Prostate gland (tissue), 2 donors: ENCODE results near the gene CHST5. TPM values are rescaled to one million over a fixed set of nuclear protein-coding genes. Genes with fewer than 3 reads are reported as not detected.

ENCODE experiments used
- DNase-seq: peaks from one replicate; pipeline ENCODE4 v3.0.0-alpha.2; 2019; ENCODE audit warnings: low spot score
- H3K27ac ChIP-seq, 2 donors: fragments of 200-600 bp; sonication (generic); 2 replicates each; pipeline ENCODE4 v1.5.1; 2017 to 2019
- H3K27me3 ChIP-seq: fragments of 200-600 bp; sonication (generic); replicated peaks from 2 replicates; pipeline ENCODE4 v1.5.1; 2019; ENCODE audit not compliant: insufficient read depth
- H3K36me3 ChIP-seq, 2 donors: fragments of 200-600 bp; sonication (generic); 1 replicate in 1 of 2; 2 replicates in 1 of 2; pipeline versions ENCODE4 v1.5.1 to v1.8.1; 2017 to 2019
- H3K4me1 ChIP-seq: fragments of 200-600 bp; sonication (generic); replicated peaks from 2 replicates; pipeline ENCODE4 v1.5.1; 2019
- H3K4me3 ChIP-seq, 2 donors: fragments of 200-600 bp; sonication (generic); 2 replicates each; pipeline ENCODE4 v1.5.1; 2017 to 2019
- H3K9me3 ChIP-seq: fragments of 200-600 bp; sonication (generic); 2 replicates; pipeline ENCODE4 v1.5.1; 2017
- CTCF ChIP-seq, 4 experiments: fragments of 200-600 bp in 2 of 4; fragments of 450-650 bp in 2 of 4; sonication (generic) in 2 of 4; IDR thresholded peaks; 1 replicate in 3 of 4; 2 replicates in 1 of 4; pipeline ENCODE4 v1.5.1; 2016 to 2019; ENCODE audit warnings: antibody characterized with exemption in 4 of 4, mild to moderate bottlenecking in 2 of 4, moderate library complexity in 2 of 4
- POLR2A ChIP-seq: fragments of 450-650 bp; IDR thresholded peaks from one replicate; pipeline ENCODE4 v1.6.1; 2016; ENCODE audit warnings: antibody characterized with exemption, mild to moderate bottlenecking
- POLR2AphosphoS5 ChIP-seq: sonication (generic); formaldehyde crosslinking; IDR thresholded peaks from one replicate; pipeline ENCODE4 v1.6.1; 2017; ENCODE audit warnings: antibody characterized with exemption
- WGBS: methylation state at CpG from one replicate; pipeline ENCODE4 v1.1.5; 2018; 5-methylcytosine and 5-hydroxymethylcytosine counted together
- intact Hi-C: fragments of 100-400 bp; cut with DNase I; formaldehyde crosslinking; loops from one replicate; pipeline ENCODE4 v1.14.2; 2022
- total RNA-seq, 2 donors: library from RNA; depleted of rRNA; stranded (reverse); fragments of >200 nt; gene quantifications; one replicate each; pipeline ENCODE4 v1.1.0, GENCODE V29; 2016

CHST5 gene
- total RNA-seq, 2 donors from 2014 or later: 0.23 TPM; not detected in 1

- 54% methylated on average over 10 of the region's 10 CpGs for WGBS
- Histone ChIP-seq H3K36me3 (no peaks in the 10 kb centered on the region), H3K27ac (no peak overlapping the region), H3K9me3 (no peaks in the 10 kb centered on the region), H3K4me3 (no peak overlapping the region), H3K4me1 (no peaks in the 10 kb centered on the region), H3K27me3 (no peaks in the 10 kb centered on the region)
- DNase-seq: no peak
- TF ChIP-seq POLR2A (no peak), CTCF (IDR thresholded peaks at IDR 0.05) (no peak), POLR2AphosphoS5 (no peak)
- intact Hi-C loops: no loop called here
Observed at GRCh38 chr16:75559564-75560372, 23.9 kb upstream of the CHST5 start.

GRCh38 chr16:75558846-75559401 is 23.0 kb upstream of the CHST5 start:
- Histone ChIP-seq H3K27me3 (no peaks in the 10 kb centered on the region), H3K27ac (no peak overlapping the region), H3K4me1 (no peaks in the 10 kb centered on the region), H3K4me3 (no peak overlapping the region), H3K36me3 (no peaks in the 10 kb centered on the region), H3K9me3 (no peaks in the 10 kb centered on the region)
- TF ChIP-seq CTCF (IDR thresholded peaks at IDR 0.05) (no peak), POLR2A (no peak), POLR2AphosphoS5 (no peak)
- intact Hi-C loops: no loop called here
- 60% methylated on average over 2 of the region's 2 CpGs for WGBS
- DNase-seq: no peak

DNA sequence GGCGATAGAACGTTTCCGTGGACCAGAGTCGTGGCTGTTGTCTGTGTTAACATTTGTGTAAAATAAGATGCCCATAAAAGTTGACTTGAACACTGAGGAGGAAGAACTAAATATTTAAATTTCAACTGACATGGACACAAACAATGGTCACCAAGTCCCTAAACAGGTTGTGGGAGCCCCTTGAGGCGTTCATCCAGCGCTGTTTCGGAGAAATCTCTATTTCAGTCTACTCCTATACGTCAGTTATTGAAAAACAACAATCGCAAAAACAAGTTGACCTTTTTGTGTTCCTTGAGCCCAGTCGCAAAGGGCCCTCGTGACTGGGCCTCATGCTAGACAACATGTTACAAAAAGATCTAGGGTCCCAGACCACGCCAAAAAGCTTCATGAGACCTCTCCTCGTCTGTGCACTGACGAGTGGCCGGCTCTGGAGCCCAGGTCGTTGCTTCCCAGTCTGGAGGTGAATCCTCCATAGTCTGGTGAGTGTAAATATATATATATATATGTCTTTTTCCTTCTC is 20.6 kb upstream of the CHST5 start:
- WGBS: 39% methylated on average over 16 of the region's 16 CpGs
- Histone ChIP-seq H3K36me3 (no peaks in the 10 kb centered on the region), H3K27me3 (no peaks in the 10 kb centered on the region), H3K27ac (peak overlapping the region; percentile 74 to 83), H3K4me1 (no peaks in the 10 kb centered on the region), H3K9me3 (no peaks in the 10 kb centered on the region), H3K4me3 (peak overlapping the region; percentile 45 to 60)
- TF ChIP-seq POLR2AphosphoS5 (no peak), POLR2A (no peak), CTCF (IDR thresholded peaks at IDR 0.05) (no peak)
- DNase-seq: no peak
- intact Hi-C loops: no loop called here

DNA sequence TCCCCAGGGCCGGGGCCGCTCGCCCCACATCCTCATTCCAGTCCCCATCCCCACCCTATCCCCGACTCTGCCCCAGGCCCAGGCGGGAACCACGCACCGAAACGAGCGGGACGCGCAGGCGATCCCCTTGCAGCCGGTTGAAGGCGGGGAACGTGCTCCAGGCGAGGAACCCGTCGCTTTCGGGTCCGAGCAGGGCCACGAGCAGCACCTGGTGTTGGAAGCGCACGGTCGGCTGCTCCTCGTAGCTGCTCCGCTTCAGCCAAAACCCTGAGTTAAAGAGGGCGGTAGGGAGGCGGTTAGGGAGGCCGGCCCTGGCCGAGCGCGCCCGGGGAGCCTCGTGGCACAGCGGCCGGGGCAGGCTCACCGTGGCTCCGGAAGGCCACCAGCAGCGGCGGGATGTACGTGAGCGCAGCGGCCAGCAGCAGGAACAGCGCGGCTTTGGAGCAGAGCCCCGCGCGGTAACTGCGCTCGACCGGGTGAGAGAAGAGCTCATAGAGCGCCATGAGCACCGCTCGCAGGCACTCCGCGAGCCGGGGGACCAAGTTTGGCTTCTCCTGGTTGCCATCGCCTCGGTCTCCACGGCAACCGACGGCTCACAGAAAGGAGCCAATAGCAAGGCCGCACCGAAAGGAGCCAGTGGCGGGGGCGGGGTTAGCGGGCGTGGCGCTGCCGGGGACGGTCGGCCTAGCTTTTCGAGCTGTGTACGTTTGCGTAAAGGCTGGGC is 20.0 kb upstream of the CHST5 start, which contains the start of gene TMEM231:
Gene TMEM231, minus strand, starts transcription at position 546 of the 724 bp plus-strand sequence. Its CDS starts 43 bp downstream, at position 503.
- H3K9me3 ChIP-seq: no peaks in the 10 kb centered on the region
- H3K27ac ChIP-seq: peak within 1 kb of the TSS; percentile 74 to 83
- WGBS: 0% methylated on average over 72 of the region's 75 CpGs
- DNase-seq: peak; percentile 98
- H3K36me3 ChIP-seq: no peaks in the 10 kb centered on the region
- intact Hi-C loops: no loop called here
- TF ChIP-seq CTCF (IDR thresholded peaks at IDR 0.05) (peak in 1 of 4 experiments; percentile 23), POLR2A (peak; percentile 52), POLR2AphosphoS5 (peak; percentile 89)
- no peaks in the 10 kb centered on the region for H3K27me3 ChIP-seq
- H3K4me1 ChIP-seq: no peaks in the 10 kb centered on the region
- H3K4me3 ChIP-seq: peak within 1 kb of the TSS; percentile 45 to 60
